Suprapubic skin (tissue), 4 donors: ENCODE results near the gene CACNA2D3.

Experiments used
- POLR2A ChIP-seq, 2 donors: fragments of 450-650 bp; IDR thresholded peaks; one replicate each; pipeline ENCODE4 v1.6.1; 2017; ENCODE audit warnings: antibody characterized with exemption in 2 of 2, mild to moderate bottlenecking in 2 of 2, moderate library complexity in 2 of 2
- POLR2AphosphoS5 ChIP-seq, 3 donors: sonication (generic); formaldehyde crosslinking; IDR thresholded peaks; one replicate each; pipeline ENCODE4 v1.6.1; 2017; ENCODE audit warnings: antibody characterized with exemption in 3 of 3
- TF ChIP-seq, protein P1 (sequence below), 2 donors: fragments of 200-600 bp in 1 of 2; fragments of 450-650 bp in 1 of 2; sonication (generic) in 1 of 2; IDR thresholded peaks; one replicate each; pipeline ENCODE4 v1.5.1; 2016 to 2019; ENCODE audit warnings: antibody characterized with exemption in 2 of 2, mild to moderate bottlenecking in 1 of 2, moderate library complexity in 1 of 2

DNA sequence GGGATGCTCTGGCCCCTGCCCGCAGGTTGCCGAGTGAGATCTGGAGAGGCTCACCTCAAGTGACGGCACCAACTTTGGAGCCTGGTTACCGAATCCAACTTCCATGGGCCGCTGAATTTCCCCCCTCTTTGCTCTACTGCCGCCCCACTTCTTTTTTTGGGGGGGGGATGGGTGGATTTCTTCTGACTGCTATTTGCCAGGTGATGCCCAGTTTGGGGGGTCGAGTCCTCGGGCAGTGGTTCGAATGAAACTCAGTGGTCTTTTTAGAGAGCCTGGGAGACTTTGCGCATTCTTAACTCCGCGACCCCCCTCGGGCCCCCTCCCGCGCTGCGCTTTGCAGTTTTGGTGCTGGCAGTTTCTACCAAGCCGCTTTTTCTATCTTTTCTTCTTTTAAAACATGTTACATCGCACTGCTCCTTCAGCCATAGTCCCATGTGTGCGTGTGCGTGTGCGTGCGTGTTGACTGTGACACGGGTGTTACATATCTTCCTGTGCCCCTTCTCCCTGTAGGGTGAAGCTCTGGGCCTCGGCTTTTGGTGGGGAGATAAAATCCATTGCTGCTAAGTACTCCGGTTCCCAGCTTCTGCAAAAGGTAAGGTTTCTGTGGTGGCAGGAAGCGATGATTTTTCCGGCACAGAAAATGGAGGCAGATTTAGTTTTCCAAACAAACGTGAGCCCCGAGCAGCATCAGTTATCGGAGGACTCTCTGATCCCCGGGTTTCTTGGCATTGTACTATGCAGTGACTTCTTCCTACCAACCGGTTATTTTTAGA is 837 bp downstream of the CACNA2D3 start:
- TF ChIP-seq POLR2AphosphoS5 (IDR thresholded peaks at IDR 0.05) (no peak), POLR2A (IDR thresholded peaks at IDR 0.05) (no peak)
- TF ChIP-seq, protein P1, sequence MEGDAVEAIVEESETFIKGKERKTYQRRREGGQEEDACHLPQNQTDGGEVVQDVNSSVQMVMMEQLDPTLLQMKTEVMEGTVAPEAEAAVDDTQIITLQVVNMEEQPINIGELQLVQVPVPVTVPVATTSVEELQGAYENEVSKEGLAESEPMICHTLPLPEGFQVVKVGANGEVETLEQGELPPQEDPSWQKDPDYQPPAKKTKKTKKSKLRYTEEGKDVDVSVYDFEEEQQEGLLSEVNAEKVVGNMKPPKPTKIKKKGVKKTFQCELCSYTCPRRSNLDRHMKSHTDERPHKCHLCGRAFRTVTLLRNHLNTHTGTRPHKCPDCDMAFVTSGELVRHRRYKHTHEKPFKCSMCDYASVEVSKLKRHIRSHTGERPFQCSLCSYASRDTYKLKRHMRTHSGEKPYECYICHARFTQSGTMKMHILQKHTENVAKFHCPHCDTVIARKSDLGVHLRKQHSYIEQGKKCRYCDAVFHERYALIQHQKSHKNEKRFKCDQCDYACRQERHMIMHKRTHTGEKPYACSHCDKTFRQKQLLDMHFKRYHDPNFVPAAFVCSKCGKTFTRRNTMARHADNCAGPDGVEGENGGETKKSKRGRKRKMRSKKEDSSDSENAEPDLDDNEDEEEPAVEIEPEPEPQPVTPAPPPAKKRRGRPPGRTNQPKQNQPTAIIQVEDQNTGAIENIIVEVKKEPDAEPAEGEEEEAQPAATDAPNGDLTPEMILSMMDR (IDR thresholded peaks at IDR 0.05): no peak
